HCT116 (cell line): ENCODE results near the gene ZNF853.

ENCODE experiments used
- CTCF ChIP-seq, 3 experiments: fragments of 200-600 bp in 1 of 3; sonication (generic) in 1 of 3; IDR thresholded peaks in 2 of 3; conservative IDR thresholded peaks in 1 of 3; 2 replicates each; pipeline ENCODE4 v1.5.1; 2012 to 2017; ENCODE audit warnings: low read depth in 2 of 3, low read length in 2 of 3, antibody characterized with exemption in 1 of 3, borderline replicate concordance in 1 of 3, control low read depth in 1 of 3, mild to moderate bottlenecking in 1 of 3, mixed read lengths in 1 of 3, mixed run types in 1 of 3, moderate library complexity in 1 of 3; ENCODE audit not compliant: insufficient read depth in 1 of 3
- MAX ChIP-seq: IDR thresholded peaks from 2 replicates; pipeline ENCODE4 v1.6.1; 2012
- POLR2AphosphoS5 ChIP-seq: IDR thresholded peaks from 2 replicates; pipeline ENCODE4 v1.6.1; 2011; ENCODE audit warnings: mild to moderate bottlenecking, low read depth, low read length, moderate library complexity

GRCh38 chr7:6651851-6652445 lies 36.5 kb downstream of the ZNF853 start:
- TF ChIP-seq CTCF (IDR thresholded peaks at IDR 0.05 in 2 of 3, conservative IDR thresholded peaks at IDR 0.05 in 1 of 3; ENCODE audit: borderline replicate concordance in 1 of 3, insufficient read depth in 1 of 3, low read depth in 2 of 3, low read length in 2 of 3) (no peak), POLR2AphosphoS5 (no peak), MAX (no peak)
